PFSK-1 (cell line): Measurements from ENCODE around the gene STARD3.

ENCODE experiments used
- POLR2AphosphoS5 ChIP-seq: IDR thresholded peaks from 2 replicates; pipeline ENCODE4 v1.6.1; 2012; ENCODE audit warnings: low read depth, mild to moderate bottlenecking, control low read depth, low read length, moderate library complexity
- SIN3A ChIP-seq: IDR thresholded peaks from 2 replicates; pipeline ENCODE4 v1.6.1; 2012; ENCODE audit warnings: mild to moderate bottlenecking, low read length, moderate library complexity, borderline replicate concordance; ENCODE audit not compliant: insufficient read depth
- TAF1 ChIP-seq: IDR thresholded peaks from 2 replicates; pipeline ENCODE4 v1.6.1; 2012; ENCODE audit warnings: low read length, control low read depth, borderline replicate concordance; ENCODE audit not compliant: insufficient read depth
- TF ChIP-seq, protein P1 (sequence below), 2 experiments: IDR thresholded peaks; 2 replicates each; pipeline versions ENCODE4 v1.6.1 to v1.8.0; 2011 to 2012; ENCODE audit warnings: low read depth in 2 of 2, low read length in 2 of 2, control low read depth in 1 of 2, inconsistent platforms in 1 of 2, mild to moderate bottlenecking in 1 of 2, moderate library complexity in 1 of 2; ENCODE audit not compliant: insufficient read depth in 1 of 2

DNA sequence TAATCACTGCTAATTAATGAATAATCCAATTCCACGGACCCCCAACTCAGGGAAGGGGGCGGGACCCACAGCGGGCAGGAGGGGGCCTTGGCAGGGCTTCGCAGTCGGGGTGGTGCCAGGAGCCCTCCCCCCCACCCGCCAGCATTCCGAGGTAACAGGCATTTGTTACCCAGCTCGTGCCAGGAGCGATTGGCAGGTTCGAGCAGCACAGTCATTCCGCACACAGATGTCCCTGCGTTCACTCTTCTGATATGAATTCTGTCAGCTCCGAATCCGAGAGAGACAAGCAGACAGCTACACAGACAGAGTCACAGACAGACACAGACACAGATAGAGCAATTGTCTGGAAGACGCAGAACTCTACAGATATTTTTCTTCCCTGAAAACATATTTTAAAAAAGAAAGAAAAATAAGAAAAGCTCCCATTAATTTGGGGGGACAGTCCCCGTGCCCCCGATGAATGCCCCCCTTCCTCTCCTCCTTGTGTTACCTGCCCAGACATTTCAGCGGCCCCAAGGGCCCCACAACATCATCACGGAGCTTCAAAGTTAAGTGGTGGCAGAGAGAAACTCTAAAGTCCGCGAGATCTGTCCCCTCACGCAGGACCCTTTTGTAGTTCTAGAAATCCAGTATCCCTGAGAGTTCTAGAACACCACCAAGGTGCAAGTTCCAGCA lies 39.4 kb upstream of the STARD3 start:
- TF ChIP-seq POLR2AphosphoS5 (no peak), SIN3A (no peak), TAF1 (no peak)
- TF ChIP-seq, protein P1, sequence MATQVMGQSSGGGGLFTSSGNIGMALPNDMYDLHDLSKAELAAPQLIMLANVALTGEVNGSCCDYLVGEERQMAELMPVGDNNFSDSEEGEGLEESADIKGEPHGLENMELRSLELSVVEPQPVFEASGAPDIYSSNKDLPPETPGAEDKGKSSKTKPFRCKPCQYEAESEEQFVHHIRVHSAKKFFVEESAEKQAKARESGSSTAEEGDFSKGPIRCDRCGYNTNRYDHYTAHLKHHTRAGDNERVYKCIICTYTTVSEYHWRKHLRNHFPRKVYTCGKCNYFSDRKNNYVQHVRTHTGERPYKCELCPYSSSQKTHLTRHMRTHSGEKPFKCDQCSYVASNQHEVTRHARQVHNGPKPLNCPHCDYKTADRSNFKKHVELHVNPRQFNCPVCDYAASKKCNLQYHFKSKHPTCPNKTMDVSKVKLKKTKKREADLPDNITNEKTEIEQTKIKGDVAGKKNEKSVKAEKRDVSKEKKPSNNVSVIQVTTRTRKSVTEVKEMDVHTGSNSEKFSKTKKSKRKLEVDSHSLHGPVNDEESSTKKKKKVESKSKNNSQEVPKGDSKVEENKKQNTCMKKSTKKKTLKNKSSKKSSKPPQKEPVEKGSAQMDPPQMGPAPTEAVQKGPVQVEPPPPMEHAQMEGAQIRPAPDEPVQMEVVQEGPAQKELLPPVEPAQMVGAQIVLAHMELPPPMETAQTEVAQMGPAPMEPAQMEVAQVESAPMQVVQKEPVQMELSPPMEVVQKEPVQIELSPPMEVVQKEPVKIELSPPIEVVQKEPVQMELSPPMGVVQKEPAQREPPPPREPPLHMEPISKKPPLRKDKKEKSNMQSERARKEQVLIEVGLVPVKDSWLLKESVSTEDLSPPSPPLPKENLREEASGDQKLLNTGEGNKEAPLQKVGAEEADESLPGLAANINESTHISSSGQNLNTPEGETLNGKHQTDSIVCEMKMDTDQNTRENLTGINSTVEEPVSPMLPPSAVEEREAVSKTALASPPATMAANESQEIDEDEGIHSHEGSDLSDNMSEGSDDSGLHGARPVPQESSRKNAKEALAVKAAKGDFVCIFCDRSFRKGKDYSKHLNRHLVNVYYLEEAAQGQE (IDR thresholded peaks at IDR 0.05; ENCODE audit: insufficient read depth in 1 of 2, low read depth in 2 of 2, low read length in 2 of 2): no peak
